Measurements from ENCODE around the gene EPN1.

Gene EPN1

DNA sequence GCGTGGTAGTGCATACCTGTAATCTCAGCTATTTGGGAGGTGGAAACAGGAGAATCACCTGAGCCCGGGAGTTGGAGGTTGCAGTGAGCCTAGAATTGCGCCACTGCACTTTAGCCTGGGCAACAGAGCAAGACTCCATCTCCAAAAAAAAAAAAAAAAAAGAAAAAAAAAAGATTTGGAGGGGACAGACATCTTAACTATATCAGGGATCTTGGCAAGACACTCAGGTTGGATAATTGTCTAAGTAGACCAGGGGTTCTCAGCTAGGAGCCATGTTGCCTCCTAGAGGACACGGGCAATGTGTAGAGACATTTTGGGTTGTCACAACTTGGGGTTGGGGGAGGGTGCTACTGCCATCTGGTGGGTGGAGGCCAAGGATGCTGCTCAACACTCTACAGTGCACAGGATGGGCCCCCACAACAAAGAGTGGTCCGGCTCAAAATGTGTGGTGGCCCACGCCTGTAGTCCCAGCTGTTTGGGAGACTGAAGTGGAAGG lies 36.1 kb upstream of the EPN1 start:
- WGBS: 89% methylated on average over 3 of the region's 6 CpGs

DNA sequence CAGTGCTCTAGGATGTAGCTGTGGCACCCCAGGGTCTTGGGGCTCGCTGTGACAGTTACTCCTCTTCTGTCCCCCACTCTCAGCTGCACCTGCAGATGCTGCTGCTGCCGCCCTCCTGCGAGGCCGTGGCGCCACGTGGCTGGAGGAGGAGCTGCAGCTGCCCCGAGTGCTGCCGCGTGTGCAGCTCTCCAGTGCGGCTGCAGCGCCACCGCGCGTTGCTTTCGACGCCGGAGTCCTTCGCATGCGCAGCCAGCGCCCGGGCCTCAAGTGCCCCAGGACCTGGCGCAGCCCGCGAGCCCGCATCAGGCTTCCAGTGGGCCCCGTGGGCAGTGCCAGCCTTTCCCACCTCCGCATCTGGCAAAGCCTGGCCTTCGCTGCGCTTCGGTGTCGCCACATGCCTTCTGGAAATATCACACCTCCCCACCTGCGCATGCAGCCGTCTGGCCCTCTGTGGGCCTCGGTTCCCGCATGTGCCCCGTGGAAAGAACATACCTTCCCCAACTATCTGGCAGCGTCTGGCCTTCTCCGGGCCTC lies 34.9 kb upstream of the EPN1 start:
- Histone ChIP-seq H2BK120ac (ENCODE audit: low read depth, low read length) (no peak overlapping the region), H3K18ac (ENCODE audit: low read depth in 1 of 2, low read length in 2 of 2) (peak overlapping the region; percentile 40 to 81), H3K23ac (ENCODE audit: low read length in 2 of 2) (peak overlapping the region in 1 of 2 experiments; percentile 51), H3K79me1 (replicated peaks; ENCODE audit: low read length, poor library complexity, severe bottlenecking) (peaks cover 13% of the 10 kb centered on the region), H2AK5ac (ENCODE audit: low read length, severe bottlenecking) (peak overlapping the region; percentile 35), H4K91ac (ENCODE audit: low read length) (peak overlapping the region; percentile 66), H3K4me2 (ENCODE audit: low read length, poor library complexity, severe bottlenecking) (peak overlapping the region; percentile 77), H3K36me3 (ENCODE audit: control insufficient read depth in 1 of 2, insufficient read depth in 2 of 2, low read depth in 1 of 2, low read length in 2 of 2) (peaks cover 18 to 22% of the 10 kb centered on the region in 2 experiments), H3K14ac (ENCODE audit: low read length in 2 of 2) (peak overlapping the region in 1 of 2 experiments; percentile 68), H3K4ac (ENCODE audit: low read depth in 1 of 2, low read length in 2 of 2) (peak overlapping the region; percentile 62 to 79), H3K27ac (ENCODE audit: low read length, poor library complexity, severe bottlenecking) (peak overlapping the region; percentile 75), H4K8ac (ENCODE audit: low read length) (peak overlapping the region; percentile 47), H2BK5ac (ENCODE audit: low read depth, low read length, poor library complexity, severe bottlenecking) (no peak overlapping the region), H2BK12ac (ENCODE audit: low read length in 2 of 2) (peak overlapping the region in 1 of 2 experiments; percentile 51), H3K9ac (ENCODE audit: low read length) (peak overlapping the region; percentile 86), H3K4me1 (ENCODE audit: control insufficient read depth, insufficient read depth, low read depth, low read length) (peaks cover 47% of the 10 kb centered on the region), H2AFZ (ENCODE audit: low read depth, low read length) (peak overlapping the region; percentile 65), H3K9me3 (ENCODE audit: control insufficient read depth, low read length) (no peaks in the 10 kb centered on the region), H2BK15ac (ENCODE audit: low read depth, poor library complexity, severe bottlenecking) (no peak overlapping the region), H3K27me3 (ENCODE audit: control insufficient read depth in 1 of 2, insufficient read depth in 1 of 2, low read length in 2 of 2) (no peaks in the 10 kb centered on the region), H3K4me3 (ENCODE audit: insufficient read depth in 1 of 2, low read depth in 1 of 2, low read length in 2 of 2) (peak overlapping the region; percentile 82 to 94)
- WGBS: 64% methylated on average over 30 of the region's 38 CpGs
- DNase-seq: peak; percentile 34

More for the DNA sequence above, 36.1 kb upstream of the EPN1 start:
- Histone ChIP-seq H2BK5ac (ENCODE audit: low read depth, low read length, poor library complexity, severe bottlenecking) (no peak overlapping the region), H3K4me2 (ENCODE audit: low read length, poor library complexity, severe bottlenecking) (no peak overlapping the region), H3K79me1 (replicated peaks; ENCODE audit: low read length, poor library complexity, severe bottlenecking) (peaks cover 17% of the 10 kb centered on the region), H2BK15ac (ENCODE audit: low read depth, poor library complexity, severe bottlenecking) (no peak overlapping the region), H3K9me3 (ENCODE audit: control insufficient read depth, low read length) (no peaks in the 10 kb centered on the region), H3K23ac (ENCODE audit: low read length in 2 of 2) (no peak overlapping the region), H2BK120ac (ENCODE audit: low read depth, low read length) (no peak overlapping the region), H3K18ac (ENCODE audit: low read depth in 1 of 2, low read length in 2 of 2) (no peak overlapping the region), H4K8ac (ENCODE audit: low read length) (no peak overlapping the region), H3K4ac (ENCODE audit: low read depth in 1 of 2, low read length in 2 of 2) (no peak overlapping the region), H2AK5ac (ENCODE audit: low read length, severe bottlenecking) (no peak overlapping the region), H2AFZ (ENCODE audit: low read depth, low read length) (no peak overlapping the region), H3K9ac (ENCODE audit: low read length) (no peak overlapping the region), H3K4me3 (ENCODE audit: insufficient read depth in 1 of 2, low read depth in 1 of 2, low read length in 2 of 2) (no peak overlapping the region), H3K36me3 (ENCODE audit: control insufficient read depth in 1 of 2, insufficient read depth in 2 of 2, low read depth in 1 of 2, low read length in 2 of 2) (peaks cover 11 to 15% of the 10 kb centered on the region in 2 experiments), H3K4me1 (ENCODE audit: control insufficient read depth, insufficient read depth, low read depth, low read length) (peaks cover 41% of the 10 kb centered on the region), H4K91ac (ENCODE audit: low read length) (no peak overlapping the region), H2BK12ac (ENCODE audit: low read length in 2 of 2) (peak overlapping the region in 1 of 2 experiments; percentile 15), H3K27ac (ENCODE audit: low read length, poor library complexity, severe bottlenecking) (no peak overlapping the region), H3K14ac (ENCODE audit: low read length in 2 of 2) (no peak overlapping the region), H3K27me3 (ENCODE audit: control insufficient read depth in 1 of 2, insufficient read depth in 1 of 2, low read length in 2 of 2) (no peaks in the 10 kb centered on the region)
- DNase-seq: peak; percentile 63

DNA sequence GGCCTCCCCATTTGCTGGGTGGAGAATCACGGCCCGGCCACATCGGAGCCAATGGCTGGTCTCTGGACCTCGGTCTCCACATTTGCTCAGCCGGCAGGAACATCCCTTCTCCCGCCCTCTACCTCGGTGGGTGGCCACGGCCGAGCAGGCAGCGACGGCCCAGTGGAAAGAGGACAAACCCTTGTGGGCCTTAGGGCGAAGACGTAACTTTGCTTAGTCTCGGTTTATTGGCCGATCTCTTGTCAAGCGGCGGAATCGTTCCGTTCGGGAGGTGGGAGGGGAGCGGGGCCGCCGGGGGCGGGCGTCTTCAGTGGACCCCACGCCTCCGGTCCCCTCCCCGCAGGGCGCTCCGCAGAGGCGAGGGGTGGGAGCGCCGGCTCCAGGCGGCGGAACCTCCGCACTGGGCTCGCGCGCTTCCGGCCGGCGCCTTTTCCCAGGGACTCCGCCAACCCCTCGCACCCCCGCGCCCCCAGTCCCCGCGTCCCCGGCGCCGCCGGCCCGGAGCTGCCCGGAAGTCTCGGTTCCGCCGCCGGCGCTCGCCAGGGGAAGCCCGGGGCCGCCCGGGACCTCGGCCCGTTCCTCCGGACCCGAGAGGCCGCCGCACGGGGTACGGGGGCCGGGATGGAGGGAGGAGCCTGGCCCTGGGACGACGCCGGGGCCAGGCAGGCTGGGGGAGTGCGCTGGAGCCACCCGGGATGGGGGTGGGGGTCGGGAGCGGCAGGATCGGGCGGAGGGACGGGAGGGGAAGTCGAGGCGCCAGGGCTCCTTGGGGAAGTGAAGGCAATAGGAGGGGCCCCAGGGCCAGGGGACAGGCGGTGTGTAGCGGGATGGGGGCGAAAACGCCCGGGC lies 34.2 kb upstream of the EPN1 start, which contains the start of gene ZNF580:
Gene ZNF580 (plus strand): TSS at position 426 of the 849 bp plus-strand sequence. CDS start 1,507 bp downstream, outside the sequence.
- peaks cover 25 to 28% of the 10 kb centered on the region in 2 experiments for H3K36me3 ChIP-seq (ENCODE audit: control insufficient read depth in 1 of 2, insufficient read depth in 2 of 2, low read depth in 1 of 2, low read length in 2 of 2)
- H3K79me1 ChIP-seq (replicated peaks; ENCODE audit: low read length, poor library complexity, severe bottlenecking): peaks cover 13% of the 10 kb centered on the region
- H4K91ac ChIP-seq (ENCODE audit: low read length): peak within 1 kb of the TSS; percentile 66
- DNase-seq: peak; percentile 91
- H4K8ac ChIP-seq (ENCODE audit: low read length): peak within 1 kb of the TSS; percentile 90
- H3K4me2 ChIP-seq (ENCODE audit: low read length, poor library complexity, severe bottlenecking): peak within 1 kb of the TSS; percentile 100
- H2AK5ac ChIP-seq (ENCODE audit: low read length, severe bottlenecking): peak within 1 kb of the TSS; percentile 35
- peak within 1 kb of the TSS; percentile 84 to 93 for H3K18ac ChIP-seq (ENCODE audit: low read depth in 1 of 2, low read length in 2 of 2)
- under 1% methylated on average over 57 of the region's 89 CpGs for WGBS
- H3K4ac ChIP-seq (ENCODE audit: low read depth in 1 of 2, low read length in 2 of 2): peak within 1 kb of the TSS; percentile 62 to 79
- peak within 1 kb of the TSS in 1 of 2 experiments; percentile 68 for H3K14ac ChIP-seq (ENCODE audit: low read length in 2 of 2)
- no peaks in the 10 kb centered on the region for H3K9me3 ChIP-seq (ENCODE audit: control insufficient read depth, low read length)
- H2BK12ac ChIP-seq (ENCODE audit: low read length in 2 of 2): peak within 1 kb of the TSS in 1 of 2 experiments; percentile 51
- no peaks in the 10 kb centered on the region for H3K27me3 ChIP-seq (ENCODE audit: control insufficient read depth in 1 of 2, insufficient read depth in 1 of 2, low read length in 2 of 2)
- peak within 1 kb of the TSS; percentile 65 for H2AFZ ChIP-seq (ENCODE audit: low read depth, low read length)
- peak within 1 kb of the TSS; percentile 91 for H3K27ac ChIP-seq (ENCODE audit: low read length, poor library complexity, severe bottlenecking)
- H3K23ac ChIP-seq (ENCODE audit: low read length in 2 of 2): peak within 1 kb of the TSS in 1 of 2 experiments; percentile 51
- peak within 1 kb of the TSS; percentile 94 for H3K9ac ChIP-seq (ENCODE audit: low read length)
- H3K4me3 ChIP-seq (ENCODE audit: insufficient read depth in 1 of 2, low read depth in 1 of 2, low read length in 2 of 2): peak within 1 kb of the TSS; percentile 82 to 94
- peak within 1 kb of the TSS; percentile 66 for H2BK5ac ChIP-seq (ENCODE audit: low read depth, low read length, poor library complexity, severe bottlenecking)
- H2BK120ac ChIP-seq (ENCODE audit: low read depth, low read length): peak within 1 kb of the TSS; percentile 94
- H2BK15ac ChIP-seq (ENCODE audit: low read depth, poor library complexity, severe bottlenecking): peak within 1 kb of the TSS; percentile 74
- H3K4me1 ChIP-seq (ENCODE audit: control insufficient read depth, insufficient read depth, low read depth, low read length): peaks cover 48% of the 10 kb centered on the region

Data from mesenchymal stem cell (in vitro differentiated cells and primary cell).